Cardiac muscle cell (in vitro differentiated cells and primary cell): ENCODE measurements around the gene PARPBP. TPM values are rescaled to one million over a fixed set of nuclear protein-coding genes. Genes with fewer than 3 reads are reported as not detected.

ENCODE experiments used
- DNase-seq, 2 donors: peaks; one replicate each; pipeline versions ENCODE4 v3.0.0 to v3.0.0-alpha.2; 2010 to 2017; ENCODE audit warnings: low read depth in 1 of 2, low spot score in 1 of 2
- H3K27ac ChIP-seq: fragments of 200-600 bp; sonication (generic); 2 replicates; pipeline ENCODE4 v1.5.1; 2016
- H3K27me3 ChIP-seq: fragments of 200-600 bp; sonication (generic); 2 replicates; pipeline ENCODE4 v1.6.0; 2016; ENCODE audit warnings: control low read depth
- H3K36me3 ChIP-seq: fragments of 200-600 bp; sonication (generic); 2 replicates; pipeline ENCODE4 v1.5.1; 2016; ENCODE audit warnings: control low read depth
- H3K4me1 ChIP-seq: fragments of 200-600 bp; sonication (generic); 2 replicates; pipeline ENCODE4 v1.8.1; 2017; ENCODE audit warnings: low read depth, mild to moderate bottlenecking, mixed run types
- H3K4me3 ChIP-seq: fragments of 200-600 bp; sonication (generic); 2 replicates; pipeline ENCODE4 v1.5.1; 2016; ENCODE audit warnings: mild to moderate bottlenecking
- H3K9me3 ChIP-seq: fragments of 200-600 bp; sonication (generic); 2 replicates; pipeline ENCODE4 v1.5.1; 2017; ENCODE audit warnings: low read depth, mild to moderate bottlenecking, control low read depth
- CTCF ChIP-seq: IDR thresholded peaks from 2 replicates; pipeline ENCODE4 v1.5.1; 2012; ENCODE audit warnings: low read depth, mild to moderate bottlenecking, low read length
- polyA plus RNA-seq: library from polyadenylated mRNA; unstranded; fragments of >200 nt; fragmentation: Nextera tagmentation; extraction: Ambion mirVana; gene quantifications from 2 replicates; pipeline ENCODE4 v1.2.1, GENCODE V29; 2016
- total RNA-seq: library from RNA; depleted of rRNA; stranded (reverse); fragments of >200 nt; gene quantifications from 2 replicates; pipeline ENCODE4 v1.2.3, GENCODE V29; 2016

Gene PARPBP
- total and polyA plus RNA-seq, 2 experiments from 2014 or later, result 7.7 to 8.2 TPM

DNA sequence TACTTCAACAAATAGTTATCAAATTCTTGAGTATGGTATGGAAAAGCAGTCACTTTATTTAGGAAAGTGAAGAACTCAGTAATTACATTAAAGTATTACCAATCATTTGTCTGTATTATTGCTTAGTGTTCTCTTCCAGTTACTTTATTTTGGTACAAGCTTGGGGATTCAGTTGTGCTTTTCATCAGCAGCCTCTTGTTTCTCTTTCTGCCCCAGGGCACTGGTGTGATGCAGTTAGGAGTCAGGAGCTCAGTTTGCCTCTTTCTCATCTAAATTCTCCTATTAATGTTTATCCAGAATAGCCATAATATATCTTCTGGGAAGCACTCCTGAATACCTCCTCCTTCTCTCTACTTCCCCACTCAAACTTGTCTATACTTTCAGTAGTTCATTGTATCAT, 52.0 kb downstream of the PARPBP start:
- H3K36me3 ChIP-seq, result no peaks in the 10 kb centered on the region
- DNase-seq, result no peak
- no peaks in the 10 kb centered on the region for H3K9me3 ChIP-seq
- H3K27ac ChIP-seq, result no peak overlapping the region
- no peaks in the 10 kb centered on the region for H3K4me1 ChIP-seq
- no peak for TF ChIP-seq CTCF
- H3K4me3 ChIP-seq, result no peak overlapping the region
- H3K27me3 ChIP-seq, result no peaks in the 10 kb centered on the region

GRCh38 chr12:102172436-102172835, 52.5 kb downstream of the PARPBP start:
- Histone ChIP-seq H3K4me1 (no peaks in the 10 kb centered on the region), H3K9me3 (no peaks in the 10 kb centered on the region), H3K27ac (no peak overlapping the region), H3K27me3 (no peaks in the 10 kb centered on the region), H3K4me3 (no peak overlapping the region), H3K36me3 (no peaks in the 10 kb centered on the region)
- peak in 1 of 2 donors; percentile 78 for DNase-seq
- no peak for TF ChIP-seq CTCF

- H3K27ac ChIP-seq, result no peak overlapping the region
- no peaks in the 10 kb centered on the region for H3K4me1 ChIP-seq
- no peaks in the 10 kb centered on the region for H3K9me3 ChIP-seq
- no peaks in the 10 kb centered on the region for H3K36me3 ChIP-seq
- no peak for DNase-seq
- no peaks in the 10 kb centered on the region for H3K27me3 ChIP-seq
- no peak overlapping the region for H3K4me3 ChIP-seq
- TF ChIP-seq CTCF, result no peak
Measured at GRCh38 chr12:102174117-102174516, 54.1 kb downstream of the PARPBP start.

GRCh38 chr12:102174761-102175160, 54.8 kb downstream of the PARPBP start:
- Histone ChIP-seq H3K4me3 (no peak overlapping the region), H3K36me3 (no peaks in the 10 kb centered on the region), H3K9me3 (no peaks in the 10 kb centered on the region), H3K27ac (no peak overlapping the region), H3K27me3 (no peaks in the 10 kb centered on the region), H3K4me1 (no peaks in the 10 kb centered on the region)
- TF ChIP-seq CTCF, result no peak
- no peak for DNase-seq

- Histone ChIP-seq H3K4me3 (no peak overlapping the region), H3K36me3 (no peaks in the 10 kb centered on the region), H3K27me3 (no peaks in the 10 kb centered on the region), H3K9me3 (no peaks in the 10 kb centered on the region), H3K4me1 (no peaks in the 10 kb centered on the region), H3K27ac (no peak overlapping the region)
- TF ChIP-seq CTCF, result no peak
- no peak for DNase-seq
Measured at GRCh38 chr12:102182635-102183034, 62.7 kb downstream of the PARPBP start.

GRCh38 chr12:102195826-102196225, 75.8 kb downstream of the PARPBP start:
- no peak overlapping the region for H3K27ac ChIP-seq
- no peaks in the 10 kb centered on the region for H3K9me3 ChIP-seq
- no peaks in the 10 kb centered on the region for H3K36me3 ChIP-seq
- DNase-seq, result no peak
- no peak overlapping the region for H3K4me3 ChIP-seq
- H3K27me3 ChIP-seq, result no peaks in the 10 kb centered on the region
- TF ChIP-seq CTCF, result no peak
- no peaks in the 10 kb centered on the region for H3K4me1 ChIP-seq
